Left lung (tissue), 10 donors: ENCODE results near the gene LRGUK. TPM values are rescaled to one million over a fixed set of nuclear protein-coding genes. Genes with fewer than 3 reads are reported as not detected.
A peak's percentile ranks its signal among the peaks of the same experiment; 100 is the strongest.

Source experiments
- ATAC-seq: fragments of 200-7000 bp; cut with Tn5 transposase; one replicate; pipeline ENCODE4 v1.9.1; 2020; ENCODE audit warnings: moderate library complexity
- DNase-seq, 4 donors: peaks; one replicate each; pipeline ENCODE4 v3.0.0-alpha.2; 2013 to 2020
- H3K27ac ChIP-seq, 2 donors: fragments of 200-600 bp; sonication (generic) in 1 of 2; one replicate each; pipeline versions ENCODE4 v1.5.0 to v1.8.0; 2020 to 2021
- H3K27me3 ChIP-seq, 2 donors: fragments of 200-600 bp; sonication (generic) in 1 of 2; one replicate each; pipeline versions ENCODE4 v1.5.0 to v1.8.0; 2020 to 2021
- H3K36me3 ChIP-seq, 2 donors: fragments of 200-600 bp; sonication (generic) in 1 of 2; one replicate each; pipeline versions ENCODE4 v1.5.0 to v1.8.0; 2020 to 2021
- H3K4me1 ChIP-seq, 2 donors: fragments of 200-600 bp; one replicate each; pipeline ENCODE4 v1.8.0; 2021
- H3K4me3 ChIP-seq, 2 donors: fragments of 200-600 bp; sonication (generic) in 1 of 2; one replicate each; pipeline versions ENCODE4 v1.5.0 to v1.8.0; 2020 to 2021; ENCODE audit warnings: mild to moderate bottlenecking in 1 of 2
- H3K9me3 ChIP-seq, 2 donors: fragments of 200-600 bp; sonication (generic) in 1 of 2; one replicate each; pipeline versions ENCODE4 v1.5.0 to v1.8.0; 2020 to 2021
- intact Hi-C, 2 donors: fragments of 100-400 bp; cut with DNase I; formaldehyde crosslinking; loops; one replicate each; pipeline versions ENCODE4 v1.11.2 to v1.14.2; 2022
- polyA plus RNA-seq, 6 donors: library from polyadenylated mRNA; unstranded; fragments of 120-200 nt; gene quantifications; one replicate each; pipeline ENCODE4 v1.2.1, GENCODE V29; 2013; ENCODE audit not compliant: insufficient read length in 6 of 6
- total RNA-seq, 2 donors: library from RNA; stranded (reverse); fragmentation: NEBNext Ultra II Directional; extraction: Animal tissue kit (Norgen Biotek cat#: 25700); gene quantifications; one replicate each; pipeline ENCODE4 v1.2.1, GENCODE V29; 2021
- TF ChIP-seq, protein P1 (sequence below), 2 donors: fragments of 200-600 bp; sonication (generic) in 1 of 2; IDR thresholded peaks; one replicate each; pipeline versions ENCODE4 v1.5.0 to v1.8.0; 2021; ENCODE audit warnings: antibody characterized with exemption in 2 of 2
- donor health status: DM: no; HTN: yes; CAD: no.
- donor health status: DM: no; HTN: no; CAD: no.

LRGUK gene
- total and polyA plus RNA-seq, 8 donors, result 0.94 to 2.7 (median 1.9) TPM

DNA sequence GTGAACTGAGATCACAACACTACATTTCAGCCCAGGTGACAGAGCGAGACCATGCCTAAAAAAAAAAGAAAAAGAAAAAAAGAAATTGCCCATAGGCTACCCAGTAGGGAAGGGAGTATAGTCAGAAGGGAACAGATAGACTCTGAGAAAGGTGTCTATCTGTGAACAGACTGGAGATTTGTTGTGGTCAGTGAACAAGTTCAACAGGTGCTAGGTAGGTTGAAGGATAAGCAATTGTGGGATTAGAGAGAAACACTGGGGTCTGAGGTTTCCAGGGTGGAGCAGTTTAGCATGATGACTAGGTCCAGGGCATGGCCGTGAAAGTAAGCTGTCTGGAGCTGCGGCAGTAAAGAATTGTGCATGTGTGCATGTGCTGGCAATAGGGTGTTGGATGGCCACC, 6.9 kb downstream of the LRGUK start:
- H3K27ac ChIP-seq, result no peak overlapping the region
- ATAC-seq (no peak), DNase-seq (no peak)
- H3K4me3 ChIP-seq, result no peak overlapping the region
- no peaks in the 10 kb centered on the region for H3K9me3 ChIP-seq
- TF ChIP-seq, protein P1, sequence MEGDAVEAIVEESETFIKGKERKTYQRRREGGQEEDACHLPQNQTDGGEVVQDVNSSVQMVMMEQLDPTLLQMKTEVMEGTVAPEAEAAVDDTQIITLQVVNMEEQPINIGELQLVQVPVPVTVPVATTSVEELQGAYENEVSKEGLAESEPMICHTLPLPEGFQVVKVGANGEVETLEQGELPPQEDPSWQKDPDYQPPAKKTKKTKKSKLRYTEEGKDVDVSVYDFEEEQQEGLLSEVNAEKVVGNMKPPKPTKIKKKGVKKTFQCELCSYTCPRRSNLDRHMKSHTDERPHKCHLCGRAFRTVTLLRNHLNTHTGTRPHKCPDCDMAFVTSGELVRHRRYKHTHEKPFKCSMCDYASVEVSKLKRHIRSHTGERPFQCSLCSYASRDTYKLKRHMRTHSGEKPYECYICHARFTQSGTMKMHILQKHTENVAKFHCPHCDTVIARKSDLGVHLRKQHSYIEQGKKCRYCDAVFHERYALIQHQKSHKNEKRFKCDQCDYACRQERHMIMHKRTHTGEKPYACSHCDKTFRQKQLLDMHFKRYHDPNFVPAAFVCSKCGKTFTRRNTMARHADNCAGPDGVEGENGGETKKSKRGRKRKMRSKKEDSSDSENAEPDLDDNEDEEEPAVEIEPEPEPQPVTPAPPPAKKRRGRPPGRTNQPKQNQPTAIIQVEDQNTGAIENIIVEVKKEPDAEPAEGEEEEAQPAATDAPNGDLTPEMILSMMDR (IDR thresholded peaks at IDR 0.05), result no peak
- no peaks in the 10 kb centered on the region for H3K4me1 ChIP-seq
- no peaks in the 10 kb centered on the region for H3K27me3 ChIP-seq
- no peaks in the 10 kb centered on the region for H3K36me3 ChIP-seq
- intact Hi-C loops, result no loop called here

DNA sequence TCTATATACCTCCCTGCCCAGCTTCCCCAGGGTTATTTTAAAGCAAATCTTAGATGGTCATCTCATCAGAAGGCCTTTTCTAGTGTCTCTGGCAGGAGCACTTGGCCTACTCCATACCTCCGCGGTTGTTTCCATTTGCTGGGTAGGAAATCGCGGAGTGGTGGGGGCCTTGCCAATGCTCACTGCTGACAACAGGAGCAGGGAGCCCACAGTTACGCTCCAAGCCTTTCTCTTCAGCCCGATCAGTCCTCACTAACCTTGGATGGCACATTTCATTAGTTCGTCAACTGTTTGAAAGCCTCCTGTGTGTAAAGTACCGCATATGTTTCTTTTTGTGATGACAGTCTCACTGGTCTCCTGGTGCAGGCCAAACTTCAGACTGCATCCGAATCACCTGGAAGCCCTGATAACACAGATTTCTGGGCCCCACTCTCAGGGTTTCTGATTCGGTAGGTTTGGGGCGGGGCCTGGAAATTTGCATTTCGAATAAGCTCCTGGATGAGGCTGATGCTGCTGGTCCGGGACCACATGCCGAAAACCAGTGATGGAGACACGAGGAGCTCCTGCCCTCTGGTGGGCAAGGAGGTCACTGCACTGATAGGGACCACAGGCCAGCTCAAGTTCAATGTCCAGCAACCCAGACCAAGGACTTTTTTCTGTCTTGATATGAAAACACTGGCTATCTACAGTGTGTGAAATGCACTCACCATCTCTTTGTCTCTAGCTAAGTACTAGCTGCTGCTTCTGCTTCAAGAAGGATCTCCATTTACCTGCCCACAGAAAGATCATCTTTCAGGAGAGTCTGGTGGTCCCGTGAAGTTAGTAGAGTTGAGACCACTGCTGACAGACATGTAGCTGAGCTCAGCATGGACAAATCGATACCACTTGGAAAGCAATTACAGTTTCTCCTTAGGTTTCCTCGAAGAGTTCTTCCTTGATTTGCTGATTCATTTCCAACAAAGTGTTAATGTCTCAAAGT, 14.0 kb downstream of the LRGUK start:
- DNase-seq, result peak; percentile 35 to 80 (median 67)
- intact Hi-C loops, result no loop called here
- H3K27me3 ChIP-seq, result no peaks in the 10 kb centered on the region
- TF ChIP-seq, protein P1 (IDR thresholded peaks at IDR 0.05), result peak; percentile 89 to 92
- no peaks in the 10 kb centered on the region for H3K36me3 ChIP-seq
- no peak overlapping the region for H3K27ac ChIP-seq
- H3K9me3 ChIP-seq, result no peaks in the 10 kb centered on the region
- no peak overlapping the region for H3K4me3 ChIP-seq
- peak; percentile 89 for ATAC-seq
- no peaks in the 10 kb centered on the region for H3K4me1 ChIP-seq

DNA sequence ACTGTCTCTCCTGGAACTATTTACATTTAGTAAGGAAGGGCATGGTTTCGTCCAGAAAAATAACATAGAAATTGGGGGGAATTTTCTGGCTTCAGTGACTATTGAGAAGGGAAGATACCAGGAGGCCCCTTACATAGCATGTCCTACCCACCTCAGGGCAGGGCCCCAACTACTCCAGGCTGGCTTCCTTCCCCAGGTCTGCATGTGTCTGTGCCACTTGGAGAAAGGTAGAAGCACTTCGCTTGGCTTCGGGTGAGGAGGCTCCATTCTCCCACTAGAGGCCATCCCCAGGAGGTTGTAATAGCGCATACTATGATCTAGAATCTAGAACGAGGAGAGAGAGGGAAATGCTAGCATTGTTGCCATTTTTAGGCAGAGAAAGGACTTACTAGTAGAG, 14.7 kb downstream of the LRGUK start:
- no peaks in the 10 kb centered on the region for H3K9me3 ChIP-seq
- intact Hi-C loops, result no loop called here
- H3K4me3 ChIP-seq, result no peak overlapping the region
- no peaks in the 10 kb centered on the region for H3K27me3 ChIP-seq
- TF ChIP-seq, protein P1 (IDR thresholded peaks at IDR 0.05), result no peak
- H3K27ac ChIP-seq, result no peak overlapping the region
- H3K4me1 ChIP-seq, result no peaks in the 10 kb centered on the region
- no peak for DNase-seq
- no peaks in the 10 kb centered on the region for H3K36me3 ChIP-seq
- no peak for ATAC-seq

DNA sequence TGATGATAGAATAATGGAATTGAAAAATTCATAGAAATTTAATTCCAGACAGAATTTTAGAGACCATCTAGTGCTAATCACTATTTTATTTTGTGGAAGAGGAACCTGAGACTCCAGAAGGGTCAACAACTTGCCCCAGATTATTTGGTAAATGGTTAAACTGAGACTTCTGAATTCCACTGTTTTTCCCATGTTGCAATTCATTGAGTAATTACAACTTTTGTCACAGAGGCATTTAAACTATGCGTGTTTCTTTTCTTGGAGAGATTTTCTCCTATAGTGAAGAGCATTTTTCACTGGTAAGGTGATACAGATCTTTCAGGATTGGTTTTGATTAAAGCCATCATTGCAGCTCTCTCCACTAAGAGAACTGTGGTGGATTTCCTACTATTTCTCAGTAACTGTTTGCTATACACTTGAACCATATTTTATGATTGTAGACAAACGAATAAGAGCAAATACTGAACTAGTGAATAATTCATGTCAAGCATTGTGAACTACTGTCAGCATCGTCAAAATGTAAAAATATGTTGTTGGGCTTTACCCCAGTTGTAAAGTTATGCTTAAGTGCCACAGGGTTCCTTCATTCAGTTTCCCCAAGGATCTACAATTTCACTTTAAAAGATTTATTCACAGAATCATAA, 26.5 kb downstream of the LRGUK start:
- ATAC-seq (peak; percentile 87), DNase-seq (no peak)
- no peak overlapping the region for H3K4me3 ChIP-seq
- no peaks in the 10 kb centered on the region for H3K9me3 ChIP-seq
- peaks cover 0 to 4% of the 10 kb centered on the region in 2 donors for H3K4me1 ChIP-seq
- no peak overlapping the region for H3K27ac ChIP-seq
- TF ChIP-seq, protein P1 (IDR thresholded peaks at IDR 0.05), result no peak
- H3K27me3 ChIP-seq, result no peaks in the 10 kb centered on the region
- intact Hi-C loops, result no loop called here
- H3K36me3 ChIP-seq, result no peaks in the 10 kb centered on the region

DNA sequence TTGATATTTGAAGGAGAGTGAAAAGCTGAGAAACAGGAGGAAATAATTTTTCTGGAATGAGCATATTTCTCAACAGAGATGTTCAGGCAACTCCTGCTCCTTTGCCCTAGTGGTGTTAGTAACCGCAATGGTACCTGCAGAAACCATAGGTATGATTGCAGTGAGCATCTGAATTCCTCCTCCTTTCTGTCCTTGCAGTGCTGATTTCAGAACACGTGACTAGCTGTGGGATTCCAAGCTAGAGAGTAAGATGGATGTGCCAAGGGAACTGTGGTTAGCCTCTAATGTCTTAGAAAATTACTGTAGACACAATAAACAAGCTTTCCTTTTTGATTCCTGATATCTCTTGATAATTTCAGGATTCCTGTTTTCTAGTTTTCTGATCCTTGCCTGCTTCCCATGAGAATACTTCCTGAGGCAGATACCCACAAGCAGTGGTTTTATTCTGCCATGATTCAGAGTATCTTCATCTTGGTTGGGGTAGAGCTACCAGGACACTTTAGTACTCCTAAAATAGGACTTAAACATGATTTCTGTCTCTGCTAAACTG, 27.5 kb downstream of the LRGUK start:
- TF ChIP-seq, protein P1 (IDR thresholded peaks at IDR 0.05), result no peak
- H3K9me3 ChIP-seq, result no peaks in the 10 kb centered on the region
- peaks cover 0 to 4% of the 10 kb centered on the region in 2 donors for H3K4me1 ChIP-seq
- DNase-seq, result no peak
- intact Hi-C loops, result no loop called here
- H3K27me3 ChIP-seq, result no peaks in the 10 kb centered on the region
- H3K4me3 ChIP-seq, result no peak overlapping the region
- no peaks in the 10 kb centered on the region for H3K36me3 ChIP-seq
- no peak overlapping the region for H3K27ac ChIP-seq
- ATAC-seq, result peak; percentile 24
